ENCODE data around the gene EHMT1. TPM values are rescaled to one million over a fixed set of nuclear protein-coding genes. Genes with fewer than 3 reads are reported as not detected.

Gene EHMT1
- total and polyA plus RNA-seq, 2 of the 13 experiments (the other 11 are each of a cell fraction or from before 2014, with no cell fraction given), result 23.0 to 27.1 TPM

DNA sequence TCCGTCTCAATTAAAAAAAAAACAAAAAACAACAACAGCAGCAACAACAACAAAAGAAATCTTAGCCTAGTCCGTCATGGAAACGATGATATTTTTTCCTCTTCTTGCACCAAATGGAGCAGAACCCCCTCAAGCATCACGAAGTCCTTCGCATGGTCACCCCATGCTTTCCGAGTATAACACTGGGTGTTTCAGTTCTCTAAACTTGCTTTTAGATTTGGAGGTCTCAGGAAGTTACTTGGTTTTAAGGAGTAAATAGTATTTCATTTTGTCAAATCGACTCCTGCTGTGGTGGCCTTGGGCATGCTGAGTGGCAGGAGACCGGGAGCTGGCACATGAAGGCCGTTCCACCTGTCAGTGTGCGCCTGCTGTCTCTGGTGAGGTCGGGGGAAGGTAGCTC, 140.3 kb downstream of the EHMT1 start:
- Histone ChIP-seq H3K4me1 (ENCODE audit: insufficient read depth, low read length) (no peaks in the 10 kb centered on the region), H3K27ac (ENCODE audit: extremely low read length, insufficient read depth, low read length) (no peak overlapping the region), H3K9ac (ENCODE audit: insufficient read depth, low read depth, low read length) (no peak overlapping the region), H3K79me2 (ENCODE audit: insufficient read depth, low read length) (no peaks in the 10 kb centered on the region), H3K4me2 (ENCODE audit: low read depth, low read length) (no peak overlapping the region), H3K9me3 (ENCODE audit: low read length) (no peaks in the 10 kb centered on the region), H4K20me1 (ENCODE audit: insufficient read depth, low read length) (no peaks in the 10 kb centered on the region), H3K36me3 (replicated peaks in 1 of 2; ENCODE audit: control insufficient read depth in 1 of 2, insufficient read depth in 2 of 2, low read length in 2 of 2) (peaks cover 25 to 67% of the 10 kb centered on the region in 2 experiments), H2AFZ (ENCODE audit: low read length) (no peak overlapping the region), H3K4me3 (replicated peaks in 1 of 3; ENCODE audit: insufficient read depth in 1 of 3, low read depth in 2 of 3, low read length in 3 of 3) (no peak overlapping the region), H3K27me3 (ENCODE audit: control insufficient read depth in 1 of 2, insufficient read depth in 2 of 2, low read length in 2 of 2) (no peaks in the 10 kb centered on the region)
- in situ Hi-C loops (cut with HindIII; ENCODE audit: extremely low pct_ligation_motif_present, low pct_unique_long_range_greater_than_20kb), result no loop called here
- ChIA-PET CTCF (ENCODE audit: low intra/inter-chr PET ratio, low total read pairs) (no interaction called here), POLR2A (no interaction called here)
- no TSS peak for BruUV-seq (replicated peaks)
- DNase-seq (ENCODE audit: low spot score) (no peak), FAIRE-seq (no peak), ATAC-seq (no peak)
- 97% methylated on average over 11 of the region's 11 CpGs for WGBS (ENCODE audit: low lambda C conversion rate)
- intact Hi-C loops (cut with micrococcal nuclease; ENCODE audit: unreplicated experiment), result no loop called here
- TF ChIP-seq ZNF180 (CRISPR knock-in tag; IDR thresholded peaks at IDR 0.05; ENCODE audit: borderline replicate concordance, low read depth) (no peak), CHD2 (IDR thresholded peaks at IDR 0.05; ENCODE audit: low read depth, low read length) (no peak), PHF5A (CRISPR knock-in tag; IDR thresholded peaks at IDR 0.05; ENCODE audit: low read depth, unreplicated experiment) (no peak), ZNF3 (CRISPR knock-in tag; IDR thresholded peaks at IDR 0.05) (no peak), ZNF672 (CRISPR knock-in tag; IDR thresholded peaks at IDR 0.05) (no peak), TBX3 (IDR thresholded peaks at IDR 0.05; ENCODE audit: borderline replicate concordance) (no peak), ZSCAN21 (CRISPR knock-in tag; IDR thresholded peaks at IDR 0.05; ENCODE audit: borderline replicate concordance) (no peak), ZNF558 (CRISPR knock-in tag; IDR thresholded peaks at IDR 0.05; ENCODE audit: borderline replicate concordance) (no peak), ZNF615 (CRISPR knock-in tag; IDR thresholded peaks at IDR 0.05; ENCODE audit: borderline replicate concordance) (no peak), ZNF737 (CRISPR knock-in tag; IDR thresholded peaks at IDR 0.05; ENCODE audit: borderline replicate concordance) (no peak), ZFYVE20 (CRISPR knock-in tag; IDR thresholded peaks at IDR 0.05; ENCODE audit: borderline replicate concordance, low read depth) (no peak), NKX3-1 (CRISPR knock-in tag; IDR thresholded peaks at IDR 0.05) (no peak), SIN3A (IDR thresholded peaks at IDR 0.05; ENCODE audit: borderline replicate concordance, low read depth, low read length) (no peak), PREB (CRISPR knock-in tag; IDR thresholded peaks at IDR 0.05) (no peak), TP53 (CRISPR knock-in tag; conservative IDR thresholded peaks at IDR 0.05) (no peak), ZNF747 (CRISPR knock-in tag; IDR thresholded peaks at IDR 0.05; ENCODE audit: borderline replicate concordance) (no peak), ATF2 (CRISPR knock-in tag; IDR thresholded peaks at IDR 0.05) (no peak), HCFC1 (IDR thresholded peaks at IDR 0.05; ENCODE audit: low read depth, low read length) (no peak), SP140L (CRISPR knock-in tag; IDR thresholded peaks at IDR 0.05; ENCODE audit: borderline replicate concordance) (no peak)
- TF ChIP-seq, protein P1, sequence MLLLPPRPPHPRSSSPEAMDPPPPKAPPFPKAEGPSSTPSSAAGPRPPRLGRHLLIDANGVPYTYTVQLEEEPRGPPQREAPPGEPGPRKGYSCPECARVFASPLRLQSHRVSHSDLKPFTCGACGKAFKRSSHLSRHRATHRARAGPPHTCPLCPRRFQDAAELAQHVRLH (CRISPR knock-in tag; IDR thresholded peaks at IDR 0.05; ENCODE audit: borderline replicate concordance, low read depth), result no peak

Data from HepG2 (cell line).